ENCODE data around the gene FPR3.
A peak's percentile ranks its signal among the peaks of the same experiment; 100 is the strongest.
"Not testable (repeated sequence)": the region's sequence is repeated elsewhere in the genome, so short reads cannot be mapped to it uniquely, and the experiment has no call there.

Gene FPR3

DNA sequence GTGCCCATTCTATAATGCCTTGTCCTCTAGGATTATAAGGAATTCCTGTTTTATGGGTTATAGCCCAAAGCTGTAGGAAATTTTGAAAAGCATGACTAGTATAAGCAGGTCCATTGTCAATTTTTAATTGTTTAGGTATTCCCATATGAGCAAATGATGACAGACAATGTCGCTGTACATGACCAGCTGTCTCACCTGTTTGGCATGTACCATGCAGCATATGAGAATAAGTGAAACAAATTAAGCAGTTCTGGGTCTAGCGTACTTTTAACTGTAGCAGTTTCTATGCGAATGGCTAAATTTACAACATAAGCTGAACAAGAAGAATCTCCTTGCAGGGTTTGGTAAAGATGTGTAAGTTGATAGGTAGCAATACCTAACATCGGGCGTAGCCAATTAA, 11.6 kb downstream of the FPR3 start:
- not testable (repeated sequence) for DNase-seq (ENCODE audit: low read depth, low spot score)

DNA sequence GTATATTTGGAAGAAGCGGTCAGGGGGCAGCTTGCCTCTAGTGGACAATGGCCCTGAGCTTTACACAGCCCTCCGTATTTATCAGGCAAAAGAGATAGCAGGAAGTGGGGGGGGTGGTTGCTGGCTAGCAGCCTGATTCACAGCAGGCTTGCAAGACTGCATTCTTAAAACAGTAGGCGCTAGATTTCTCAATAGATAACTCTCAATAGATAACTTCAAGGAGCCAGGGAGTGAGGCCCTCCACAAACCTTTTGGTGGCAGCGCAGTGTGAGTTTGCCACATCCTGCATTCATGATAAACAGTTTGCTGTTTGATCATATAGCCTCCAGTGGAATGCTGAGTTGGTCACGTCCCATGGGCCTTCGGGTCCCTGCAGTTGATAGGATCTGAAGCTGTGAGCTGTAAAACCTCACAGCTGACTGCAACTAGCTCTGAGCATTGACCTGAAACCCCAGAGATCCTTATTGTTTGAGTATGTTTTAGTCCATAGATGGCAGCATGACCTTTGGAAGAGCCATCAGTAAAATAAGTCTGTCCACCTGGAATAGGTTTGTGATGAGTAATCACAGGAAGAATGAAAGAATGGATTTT, 12.2 kb downstream of the FPR3 start:
- DNase-seq (ENCODE audit: low read depth, low spot score): peak; percentile 48

DNA sequence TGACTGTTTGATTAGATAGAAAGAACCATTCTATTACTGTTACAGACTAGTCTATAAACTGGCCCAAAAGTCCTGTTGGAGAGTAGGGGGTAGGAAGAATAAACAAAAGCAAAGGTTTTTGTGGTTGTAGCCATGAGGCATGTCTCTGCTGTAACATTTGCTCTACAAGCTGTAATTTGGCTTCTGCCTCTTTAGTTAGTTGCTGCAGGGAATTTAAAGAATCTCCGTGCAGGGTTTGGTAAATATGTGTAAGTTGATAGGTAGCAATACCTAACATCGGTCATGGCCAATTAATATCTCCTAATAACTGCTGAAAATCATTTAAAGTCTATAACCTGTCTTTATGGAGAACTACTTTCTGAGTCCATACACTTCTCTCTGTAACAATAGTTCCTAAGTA, 13.0 kb downstream of the FPR3 start:
- no peak for DNase-seq (ENCODE audit: low read depth, low spot score)

DNA sequence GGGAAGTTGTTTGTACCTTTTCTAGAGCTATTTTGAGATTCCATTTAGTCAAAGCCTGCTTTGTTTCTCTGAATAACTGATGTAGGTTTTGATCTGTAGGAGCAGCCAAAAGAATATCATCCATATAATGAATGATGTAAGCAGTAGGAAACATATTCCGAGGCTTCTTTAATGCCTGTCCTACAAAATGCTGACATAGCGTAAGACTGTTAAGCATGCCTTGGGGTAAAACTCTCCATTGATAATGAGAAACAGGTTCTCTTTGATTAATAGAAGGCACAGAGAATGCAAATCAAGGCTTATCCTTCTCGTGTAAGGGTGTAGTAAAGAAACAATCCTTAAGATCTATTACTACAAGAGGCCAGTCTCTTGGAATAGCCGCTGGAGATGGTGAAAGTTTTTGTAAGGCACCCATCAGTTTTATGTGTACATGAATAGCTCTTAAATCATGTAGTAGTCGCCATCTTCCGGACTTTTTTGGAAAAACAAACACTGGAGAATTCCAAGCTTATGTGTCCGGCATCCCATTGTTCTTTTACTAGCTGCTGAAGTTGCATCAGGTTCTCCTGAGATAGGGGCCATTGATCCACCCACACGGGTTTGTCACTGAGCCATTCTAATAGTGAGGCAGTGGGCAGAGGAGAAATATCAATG, 13.5 kb downstream of the FPR3 start:
- no peak for DNase-seq (ENCODE audit: low read depth, low spot score)

DNA sequence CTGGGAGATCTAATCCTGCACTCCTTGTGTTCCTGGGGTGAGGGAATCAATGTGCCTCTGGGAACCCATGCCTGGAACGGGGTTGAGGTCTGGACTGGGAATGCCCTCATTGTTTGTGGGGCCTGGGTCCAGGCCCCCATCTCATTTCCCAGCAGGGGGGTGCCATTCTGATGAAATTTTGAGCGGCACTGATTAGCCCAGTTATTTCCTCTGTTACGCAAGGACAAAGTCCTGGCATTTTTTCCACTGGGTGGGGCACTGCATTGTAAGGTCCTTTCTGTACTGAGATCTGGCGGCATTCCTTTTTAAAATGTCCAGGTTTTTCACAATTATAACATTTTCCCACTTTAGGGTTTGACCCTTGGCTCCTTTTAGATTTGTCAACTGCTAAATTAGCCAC, 14.8 kb downstream of the FPR3 start:
- no peak for DNase-seq (ENCODE audit: low read depth, low spot score)

DNA sequence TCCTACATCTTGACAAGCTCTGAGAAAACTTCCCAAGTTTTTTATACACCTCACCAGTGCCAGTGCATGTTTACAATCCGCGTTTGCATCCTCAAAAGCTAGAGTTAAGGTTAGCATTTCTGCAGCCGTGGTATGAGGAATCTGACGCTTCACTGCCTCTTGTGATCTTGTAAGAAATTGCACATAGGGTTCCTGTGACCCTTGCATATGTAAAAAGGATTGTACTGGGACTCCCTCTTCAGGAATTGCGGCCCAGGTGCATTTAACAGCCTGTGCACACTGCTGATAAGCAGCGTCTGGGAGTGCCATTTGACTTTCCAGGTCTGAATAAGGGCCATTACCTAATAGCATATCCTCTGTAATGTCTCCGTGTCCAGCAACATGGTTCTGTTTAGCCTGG, 15.3 kb downstream of the FPR3 start:
- DNase-seq (ENCODE audit: low read depth, low spot score): no peak

DNA sequence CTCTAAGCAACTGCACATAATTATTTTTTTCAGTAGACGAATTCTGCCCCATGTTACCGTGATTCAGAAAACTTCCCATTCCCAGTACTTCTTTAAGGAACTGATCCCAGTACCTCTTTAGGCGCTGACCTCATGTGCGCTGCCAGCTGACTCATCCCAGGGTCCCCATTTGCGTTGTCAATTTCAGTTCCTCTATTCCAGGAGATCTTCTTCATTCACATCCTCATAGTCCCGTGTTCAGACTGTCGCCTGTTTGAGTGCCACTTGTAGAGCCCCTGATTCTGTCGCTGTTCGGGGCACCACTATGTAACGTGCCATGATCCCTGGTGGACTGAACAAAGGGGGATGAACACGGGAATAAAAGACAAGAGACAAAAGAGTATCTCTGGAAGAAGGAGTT, 16.4 kb downstream of the FPR3 start:
- no peak for DNase-seq (ENCODE audit: low read depth, low spot score)

DNA sequence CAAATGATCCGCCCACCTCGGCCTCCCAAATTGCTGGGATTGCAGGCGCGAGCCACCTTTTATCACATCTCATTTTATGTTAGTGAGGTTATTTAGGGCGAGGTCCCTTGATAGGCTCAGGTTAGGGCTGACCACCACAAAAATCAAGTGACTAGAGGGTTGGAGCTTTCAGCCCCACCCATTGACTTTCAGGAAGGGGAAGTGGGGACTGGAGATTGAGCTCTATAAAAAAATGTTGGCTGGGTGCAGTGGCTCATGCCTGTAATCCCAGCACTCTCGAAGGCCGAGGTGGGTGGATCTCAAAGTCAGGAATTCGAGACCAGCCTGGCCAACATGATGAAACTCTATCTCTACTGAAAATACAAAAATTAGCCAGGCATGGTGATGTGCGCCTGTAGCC, 20.1 kb downstream of the FPR3 start:
- no peak for DNase-seq (ENCODE audit: low read depth, low spot score)

DNA sequence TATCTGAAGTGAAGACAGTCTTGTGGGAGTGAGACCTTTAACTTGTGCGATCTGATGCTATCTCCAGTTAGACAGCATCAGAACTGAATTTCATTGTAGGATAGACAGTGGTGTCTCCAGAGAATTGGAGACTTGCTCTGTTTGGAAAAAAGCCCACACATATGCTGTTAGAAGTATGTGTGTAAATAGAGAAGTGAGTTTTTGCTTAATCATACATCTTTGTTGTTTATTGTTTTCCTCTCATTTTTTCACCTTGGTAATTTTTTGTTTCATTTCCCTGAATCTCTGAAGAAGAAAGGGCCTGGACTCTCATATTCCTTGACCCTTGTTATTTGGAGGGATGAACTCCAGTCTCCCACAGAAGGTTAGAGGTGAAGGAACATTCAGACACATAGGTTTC, 21.8 kb downstream of the FPR3 start:
- no peak for DNase-seq (ENCODE audit: low read depth, low spot score)

DNA sequence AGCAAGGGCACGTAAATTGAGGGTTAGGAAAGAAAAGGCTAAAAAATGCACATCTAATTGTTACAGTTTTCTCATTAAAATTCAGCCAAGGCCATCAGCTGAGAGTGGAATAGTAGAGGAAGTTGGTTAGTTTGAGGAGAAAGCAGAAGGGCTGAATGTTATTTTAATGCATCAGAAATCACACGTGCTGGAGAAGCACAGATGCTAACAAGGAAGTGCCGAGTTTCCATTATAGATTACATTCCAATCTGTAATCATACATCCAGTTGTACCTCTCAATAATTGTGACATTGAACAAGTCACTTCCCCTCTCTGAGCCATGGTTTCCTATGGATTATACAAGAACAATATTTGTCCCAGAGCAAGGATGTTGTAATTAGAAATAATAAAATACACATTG, 25.1 kb downstream of the FPR3 start:
- DNase-seq (ENCODE audit: low read depth, low spot score): no peak

DNA sequence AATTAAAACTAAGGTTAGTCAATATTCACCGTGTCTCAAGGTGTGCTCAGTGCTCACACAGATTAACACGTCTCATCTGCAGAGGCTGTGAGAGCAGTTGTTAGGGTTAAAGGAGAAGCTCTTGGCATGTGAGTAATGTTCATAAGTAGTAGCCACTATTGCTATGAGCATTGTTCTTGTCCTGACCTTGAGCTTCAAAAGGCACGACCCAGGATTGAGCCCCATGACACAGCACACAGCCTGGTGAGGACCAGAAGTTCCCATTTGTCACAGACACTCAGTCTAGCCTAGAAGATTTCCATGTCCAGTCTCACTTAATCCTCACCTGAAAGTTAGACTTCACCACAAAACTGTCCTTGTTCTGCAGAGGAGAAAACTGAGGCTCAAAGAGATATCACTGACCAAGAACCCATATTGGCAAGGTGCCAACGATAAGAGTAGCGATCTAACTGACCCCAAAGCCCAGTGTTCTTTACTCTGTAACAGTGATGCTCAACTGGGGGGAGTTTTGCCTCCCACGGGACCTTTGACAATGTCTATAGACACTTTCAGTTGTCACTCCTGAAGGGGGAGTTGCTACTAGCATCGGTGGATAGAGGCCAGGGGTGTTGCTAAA, 26.0 kb downstream of the FPR3 start:
- no peak for DNase-seq (ENCODE audit: low read depth, low spot score)

DNA sequence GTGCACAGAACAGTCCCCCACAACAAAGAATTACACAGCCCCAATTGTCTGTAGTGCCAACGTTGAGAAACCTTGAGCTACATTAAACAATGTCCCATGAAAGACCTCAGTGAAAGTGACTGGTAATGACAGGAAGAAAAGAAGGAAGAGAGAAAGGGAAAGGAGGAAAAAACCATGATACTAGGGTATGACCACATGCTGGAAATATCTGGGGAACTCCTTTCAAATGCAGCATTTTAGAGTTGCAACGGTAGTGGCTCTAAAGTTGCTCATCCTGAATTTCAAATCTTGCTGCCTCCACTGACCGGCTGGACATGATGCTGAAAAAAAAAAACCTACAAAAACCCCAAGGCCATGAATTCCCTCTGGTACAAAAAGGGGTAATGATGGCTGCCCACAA, 26.5 kb downstream of the FPR3 start:
- no peak for DNase-seq (ENCODE audit: low read depth, low spot score)

DNA sequence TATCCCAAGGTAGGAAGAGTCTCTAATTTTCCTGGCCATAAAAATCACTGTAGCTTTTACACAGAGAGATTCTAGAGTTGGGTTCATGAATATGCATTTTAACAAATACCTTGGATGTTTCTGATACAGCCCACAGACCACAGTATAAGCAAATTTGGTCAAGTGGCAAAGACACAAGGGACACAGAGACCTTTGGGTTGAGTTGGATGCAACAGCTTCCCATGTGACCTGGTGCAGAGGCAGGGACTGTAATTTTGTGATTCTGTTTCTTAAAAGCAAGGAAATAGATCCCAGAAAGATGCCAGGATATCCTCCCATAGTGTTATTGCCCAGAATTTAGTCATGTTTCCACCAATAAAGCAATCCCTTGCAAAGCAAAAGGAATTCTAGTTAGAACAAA, 27.0 kb downstream of the FPR3 start:
- DNase-seq (ENCODE audit: low read depth, low spot score): no peak

DNA sequence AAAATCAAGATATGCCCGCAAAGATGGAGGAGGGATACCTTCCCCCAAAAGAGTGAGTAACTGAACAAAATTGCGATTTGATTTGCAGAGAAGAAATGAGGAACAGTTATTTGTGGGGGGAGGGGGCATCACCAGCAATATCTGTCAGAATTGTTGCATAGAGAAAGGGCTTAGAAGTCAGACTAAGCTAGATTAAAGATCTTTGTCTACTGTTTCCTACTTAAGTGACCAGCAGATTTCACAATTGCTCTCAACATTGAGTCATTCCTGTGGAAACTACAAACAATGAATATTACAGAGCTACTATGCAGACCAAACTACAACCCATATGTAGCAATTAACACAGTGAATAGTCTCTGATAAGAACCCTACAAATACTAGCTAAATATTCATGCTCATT, 27.4 kb downstream of the FPR3 start:
- DNase-seq (ENCODE audit: low read depth, low spot score): no peak

DNA sequence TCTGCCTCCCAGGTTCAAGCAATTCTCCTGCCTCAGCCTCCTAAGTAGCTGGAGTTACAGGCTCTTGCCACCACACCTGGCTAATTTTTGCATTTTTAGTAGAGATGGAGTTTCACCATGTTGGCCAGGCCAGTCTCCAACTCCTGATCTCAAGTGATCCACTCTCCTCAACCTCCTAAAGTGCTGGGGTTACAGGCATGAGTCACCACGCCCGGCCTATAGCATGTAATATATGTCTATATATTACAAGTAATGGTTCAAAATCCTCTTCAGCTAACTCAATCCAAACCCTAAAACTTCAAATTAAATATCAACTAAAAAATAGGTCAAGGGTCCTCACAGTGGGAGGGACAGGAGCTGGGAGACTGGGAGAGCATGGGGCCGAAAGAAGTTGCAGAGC, 28.0 kb downstream of the FPR3 start:
- DNase-seq (ENCODE audit: low read depth, low spot score): no peak

DNA sequence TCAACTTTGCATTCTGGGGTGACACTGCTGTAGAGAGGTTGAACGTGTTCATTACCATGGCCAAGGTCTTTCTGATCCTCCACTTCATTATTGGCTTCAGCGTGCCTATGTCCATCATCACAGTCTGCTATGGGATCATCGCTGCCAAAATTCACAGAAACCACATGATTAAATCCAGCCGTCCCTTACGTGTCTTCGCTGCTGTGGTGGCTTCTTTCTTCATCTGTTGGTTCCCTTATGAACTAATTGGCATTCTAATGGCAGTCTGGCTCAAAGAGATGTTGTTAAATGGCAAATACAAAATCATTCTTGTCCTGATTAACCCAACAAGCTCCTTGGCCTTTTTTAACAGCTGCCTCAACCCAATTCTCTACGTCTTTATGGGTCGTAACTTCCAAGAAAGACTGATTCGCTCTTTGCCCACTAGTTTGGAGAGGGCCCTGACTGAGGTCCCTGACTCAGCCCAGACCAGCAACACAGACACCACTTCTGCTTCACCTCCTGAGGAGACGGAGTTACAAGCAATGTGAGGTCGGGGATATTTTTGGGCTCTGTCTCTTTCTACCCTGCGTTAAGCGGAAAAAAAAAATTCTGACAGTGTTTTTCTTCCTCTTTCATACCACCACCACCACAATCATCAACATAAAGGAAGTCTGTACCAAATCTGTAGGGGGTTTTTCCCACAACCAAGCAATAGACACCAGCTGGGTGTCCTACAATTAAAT, 29.5 kb downstream of the FPR3 start:
- DNase-seq (ENCODE audit: low read depth, low spot score): no peak

DNA sequence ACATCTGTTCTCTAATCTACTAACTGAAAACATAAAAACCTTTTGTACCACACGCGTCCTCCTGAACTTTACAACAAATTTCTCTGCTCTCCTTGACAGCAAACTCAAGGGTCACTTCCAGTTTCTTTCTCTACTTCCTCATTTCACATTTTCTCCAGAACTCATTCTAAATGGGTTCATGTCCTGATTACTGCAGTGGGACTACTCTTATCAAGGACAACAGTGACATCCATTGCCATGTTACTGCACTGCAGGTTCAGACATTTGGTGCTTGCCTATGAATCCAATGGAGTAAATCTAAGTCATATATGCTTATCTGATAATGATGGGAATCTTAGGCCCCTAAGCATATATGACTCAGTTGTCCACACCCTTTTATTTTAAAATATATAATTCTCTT, 35.3 kb downstream of the FPR3 start:
- no peak for DNase-seq (ENCODE audit: low read depth, low spot score)

DNA sequence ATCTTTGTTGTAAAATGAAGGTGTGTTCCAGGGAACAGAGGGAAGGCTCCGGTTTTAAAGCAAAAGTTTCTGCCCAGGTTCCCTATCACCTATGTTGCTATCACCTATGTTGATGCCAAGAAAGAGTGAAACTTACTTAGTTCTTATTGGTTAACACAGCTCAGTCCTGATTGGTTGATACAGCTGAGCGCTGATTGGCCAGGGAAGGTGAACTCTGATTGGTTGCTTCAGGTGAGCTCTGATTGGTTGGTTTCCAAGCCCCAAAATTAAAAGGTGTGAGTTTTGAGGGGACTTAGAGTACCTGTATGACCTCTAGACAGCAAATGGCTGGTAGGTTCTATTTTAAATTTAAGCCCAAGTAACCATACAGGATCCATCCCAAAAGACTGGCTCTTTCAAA, 42.2 kb downstream of the FPR3 start:
- DNase-seq (ENCODE audit: low read depth, low spot score): no peak

DNA sequence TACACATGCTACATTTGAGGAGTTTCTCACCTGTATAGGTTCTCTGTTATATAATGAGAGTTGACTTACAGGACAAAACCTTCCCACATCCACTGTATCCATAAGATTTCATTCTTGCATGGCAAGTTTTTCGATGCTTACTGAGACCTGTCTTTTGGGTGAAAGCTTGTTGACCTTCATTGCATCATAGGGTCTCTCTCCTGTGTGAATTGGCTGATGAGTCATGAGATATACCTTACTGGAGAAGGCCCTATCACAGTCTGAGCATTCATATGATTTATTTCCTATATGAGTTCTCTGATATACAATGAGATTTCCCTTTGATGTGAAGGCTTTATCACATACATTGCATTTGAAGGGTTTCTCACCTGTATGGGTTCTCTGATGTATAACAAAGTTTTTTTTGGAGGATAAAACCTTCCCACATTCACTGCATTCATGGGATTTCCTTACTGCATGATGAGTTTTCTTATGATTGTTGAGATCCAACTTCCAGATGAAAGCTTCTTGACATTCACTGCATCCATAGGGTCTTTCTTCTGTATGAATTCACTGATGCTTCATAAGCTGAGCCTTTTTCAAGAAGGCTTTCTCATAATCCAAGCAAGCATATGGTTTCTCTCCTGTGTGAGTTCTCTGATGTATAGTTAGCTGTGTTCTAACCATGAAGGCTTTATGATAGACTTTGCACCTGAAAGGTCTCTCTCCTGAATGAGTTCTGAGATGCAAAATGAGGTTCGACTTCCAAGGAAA, 67.1 kb downstream of the FPR3 start:
- DNase-seq (ENCODE audit: low read depth, low spot score): no peak

DNA sequence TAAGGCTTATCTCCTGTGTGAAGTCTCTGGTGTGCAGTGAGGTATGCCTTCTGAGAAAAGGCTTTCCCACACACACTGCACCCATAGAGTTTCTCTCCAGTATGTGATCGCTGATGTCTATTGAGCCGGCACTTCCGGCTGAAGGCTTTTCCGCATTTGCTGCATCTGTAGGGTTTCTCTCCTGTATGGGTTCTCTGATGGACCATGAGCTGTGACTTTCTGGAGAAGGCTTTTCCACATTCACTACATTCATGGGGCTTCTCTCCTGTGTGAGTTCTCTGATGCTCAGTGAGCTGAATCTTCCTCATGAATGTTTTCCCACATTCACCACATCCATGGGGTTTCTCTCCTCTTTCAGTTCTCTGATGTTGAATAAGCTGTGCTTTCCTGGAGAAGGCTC, 78.1 kb downstream of the FPR3 start:
- no peak for DNase-seq (ENCODE audit: low read depth, low spot score)
